Measurements from ENCODE around the gene ZNFX1.

ZNFX1 gene

GRCh38 chr20:49203746-49204145 is 74.1 kb downstream of the ZNFX1 start:
- TF ChIP-seq GATA3 (IDR thresholded peaks at IDR 0.05; ENCODE audit: low read depth, low read length), result no peak
- TF ChIP-seq GATA2 (IDR thresholded peaks at IDR 0.05; ENCODE audit: low read depth, low read length), result no peak

GRCh38 chr20:49203011-49203410 is 74.8 kb downstream of the ZNFX1 start:
- TF ChIP-seq GATA2 (IDR thresholded peaks at IDR 0.05; ENCODE audit: low read depth, low read length) (no peak), GATA3 (IDR thresholded peaks at IDR 0.05; ENCODE audit: low read depth, low read length) (no peak)

- TF ChIP-seq GATA3 (IDR thresholded peaks at IDR 0.05; ENCODE audit: low read depth, low read length), result no peak
- TF ChIP-seq GATA2 (IDR thresholded peaks at IDR 0.05; ENCODE audit: low read depth, low read length), result no peak
Observed at GRCh38 chr20:49199729-49200293, 78.0 kb downstream of the ZNFX1 start.
